ENCODE measurements around the gene PDIA2.

The PDIA2 gene, protein sequence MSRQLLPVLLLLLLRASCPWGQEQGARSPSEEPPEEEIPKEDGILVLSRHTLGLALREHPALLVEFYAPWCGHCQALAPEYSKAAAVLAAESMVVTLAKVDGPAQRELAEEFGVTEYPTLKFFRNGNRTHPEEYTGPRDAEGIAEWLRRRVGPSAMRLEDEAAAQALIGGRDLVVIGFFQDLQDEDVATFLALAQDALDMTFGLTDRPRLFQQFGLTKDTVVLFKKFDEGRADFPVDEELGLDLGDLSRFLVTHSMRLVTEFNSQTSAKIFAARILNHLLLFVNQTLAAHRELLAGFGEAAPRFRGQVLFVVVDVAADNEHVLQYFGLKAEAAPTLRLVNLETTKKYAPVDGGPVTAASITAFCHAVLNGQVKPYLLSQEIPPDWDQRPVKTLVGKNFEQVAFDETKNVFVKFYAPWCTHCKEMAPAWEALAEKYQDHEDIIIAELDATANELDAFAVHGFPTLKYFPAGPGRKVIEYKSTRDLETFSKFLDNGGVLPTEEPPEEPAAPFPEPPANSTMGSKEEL

GRCh38 chr16:283033-283805, at the start of gene PDIA2:
TSS of gene PDIA2 (plus strand) at chr16:283164. CDS start at chr16:283170, 6 bp downstream.
- H3K36me3 Mint-ChIP-seq (ENCODE audit: low read depth), result peaks cover 14% of the 10 kb centered on the region
- H3K27ac Mint-ChIP-seq, result no peak within 1 kb of the TSS
- no peaks in the 10 kb centered on the region for H3K9me3 Mint-ChIP-seq
- no peak within 1 kb of the TSS for H3K4me3 Mint-ChIP-seq
- no peak for DNase-seq
- peaks cover 6% of the 10 kb centered on the region for H3K4me1 Mint-ChIP-seq
- no peak for ATAC-seq
- peaks cover 5% of the 10 kb centered on the region for H3K27me3 Mint-ChIP-seq

DNA sequence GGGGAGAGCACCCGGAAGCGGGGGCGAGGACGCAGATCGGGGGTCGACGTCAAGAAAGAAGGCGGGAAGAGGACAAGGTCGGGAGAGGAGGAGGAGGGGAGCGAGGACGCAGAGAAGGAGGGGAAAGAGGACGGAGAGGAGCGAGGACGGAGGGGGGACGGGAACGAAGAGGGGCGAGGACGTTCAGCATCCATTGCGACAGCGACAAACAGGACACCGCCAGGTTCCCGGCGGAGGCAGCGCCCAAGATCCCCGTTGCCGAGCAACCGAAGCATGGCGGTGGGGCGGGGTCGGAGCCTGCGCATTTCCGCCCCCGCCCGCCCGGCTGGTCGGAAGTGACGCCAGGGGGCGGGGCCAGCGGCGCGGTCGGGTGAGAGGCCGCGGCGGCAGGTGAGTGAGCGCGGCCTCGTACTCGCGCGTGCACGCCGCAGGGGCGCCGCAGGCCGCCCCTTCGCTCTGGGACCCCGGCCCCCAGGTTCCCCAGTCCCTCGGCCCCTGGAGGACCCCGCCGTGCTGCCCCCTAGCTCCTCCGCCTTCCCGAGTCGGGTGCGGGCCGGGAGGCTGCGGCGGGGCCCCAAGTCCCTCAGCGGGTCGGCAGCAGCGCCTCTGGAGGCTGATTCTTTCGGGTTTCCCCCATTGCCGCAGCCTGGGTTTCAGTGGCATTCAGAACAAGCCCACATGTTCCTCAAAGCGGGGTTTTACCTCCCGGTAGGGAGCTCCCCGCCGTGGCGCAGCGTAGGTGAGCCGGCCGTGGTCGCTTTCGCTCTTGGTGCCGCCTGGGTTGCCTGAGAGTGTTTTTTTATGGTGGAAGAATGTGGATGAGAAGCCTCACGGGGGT, 48.3 kb upstream of the PDIA2 start, which contains the start of gene FAM234A:
Gene FAM234A, plus strand, starts transcription at position 354 of the 838 bp plus-strand sequence. CDS start 19,593 bp downstream, outside the sequence.
- Mint-ChIP-seq H3K4me3 (peak within 1 kb of the TSS; percentile 86), H3K9me3 (no peaks in the 10 kb centered on the region), H3K27ac (peak within 1 kb of the TSS; percentile 100), H3K4me1 (peaks cover 28% of the 10 kb centered on the region), H3K27me3 (peaks cover 2% of the 10 kb centered on the region), H3K36me3 (ENCODE audit: low read depth) (peaks cover 4% of the 10 kb centered on the region)
- DNase-seq (peak; percentile 97), ATAC-seq (peak; percentile 91)

DNA sequence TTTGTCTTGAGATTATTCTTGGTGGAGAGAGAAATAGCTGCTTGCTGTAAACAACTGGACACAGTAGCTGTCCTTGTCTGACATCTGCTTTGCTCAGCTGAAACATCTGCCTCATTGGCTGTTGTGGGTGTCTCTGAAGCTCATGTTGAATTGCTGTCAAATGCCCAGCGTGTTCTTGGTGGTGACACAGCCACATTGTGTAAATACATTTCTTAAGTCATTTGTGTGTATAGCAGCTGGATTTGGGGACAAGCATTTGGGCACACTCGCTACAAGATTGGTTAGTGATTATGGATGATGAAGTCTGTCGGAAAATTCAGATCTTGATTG, 43.1 kb upstream of the PDIA2 start:
- Mint-ChIP-seq H3K9me3 (no peaks in the 10 kb centered on the region), H3K4me3 (no peak overlapping the region), H3K4me1 (peaks cover 34% of the 10 kb centered on the region), H3K27me3 (no peaks in the 10 kb centered on the region), H3K36me3 (ENCODE audit: low read depth) (peaks cover 4% of the 10 kb centered on the region), H3K27ac (peak overlapping the region; percentile 19)
- ATAC-seq (no peak), DNase-seq (no peak)

GRCh38 chr16:240559-240958, 42.4 kb upstream of the PDIA2 start:
- Mint-ChIP-seq H3K36me3 (ENCODE audit: low read depth) (peaks cover 4% of the 10 kb centered on the region), H3K4me3 (no peak overlapping the region), H3K9me3 (no peaks in the 10 kb centered on the region), H3K27me3 (no peaks in the 10 kb centered on the region), H3K4me1 (peaks cover 28% of the 10 kb centered on the region), H3K27ac (no peak overlapping the region)
- DNase-seq, result no peak
- ATAC-seq, result no peak

GRCh38 chr16:242281-242680, 40.7 kb upstream of the PDIA2 start:
- no peak for ATAC-seq
- H3K9me3 Mint-ChIP-seq, result no peaks in the 10 kb centered on the region
- no peaks in the 10 kb centered on the region for H3K27me3 Mint-ChIP-seq
- no peak overlapping the region for H3K27ac Mint-ChIP-seq
- peaks cover 23% of the 10 kb centered on the region for H3K4me1 Mint-ChIP-seq
- no peak overlapping the region for H3K4me3 Mint-ChIP-seq
- peaks cover under 1% of the 10 kb centered on the region for H3K36me3 Mint-ChIP-seq (ENCODE audit: low read depth)
- DNase-seq, result no peak

DNA sequence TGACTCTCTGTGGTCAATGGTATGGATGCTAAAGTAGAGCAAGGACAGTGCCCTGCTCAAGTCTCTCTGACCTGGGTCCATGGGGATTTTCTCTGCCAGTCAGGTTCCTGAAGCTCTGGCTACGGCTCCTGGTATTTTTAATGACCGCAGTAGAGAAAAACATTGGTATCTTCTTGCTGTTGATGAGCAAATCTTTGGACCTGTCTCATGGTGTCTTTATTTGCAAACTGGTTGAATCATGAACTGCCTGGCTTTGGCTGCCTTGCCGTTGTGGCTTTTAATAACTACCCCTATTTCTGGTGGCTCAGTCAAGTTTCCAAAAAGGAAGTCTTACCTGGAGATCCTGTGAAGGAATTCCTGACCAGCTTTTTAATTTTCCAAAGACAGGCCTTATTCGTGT, 39.6 kb upstream of the PDIA2 start:
- DNase-seq, result no peak
- Mint-ChIP-seq H3K27ac (no peak overlapping the region), H3K4me3 (no peak overlapping the region), H3K27me3 (no peaks in the 10 kb centered on the region), H3K36me3 (ENCODE audit: low read depth) (no peaks in the 10 kb centered on the region), H3K9me3 (no peaks in the 10 kb centered on the region), H3K4me1 (peaks cover 19% of the 10 kb centered on the region)
- no peak for ATAC-seq

GRCh38 chr16:245105-245504, 37.9 kb upstream of the PDIA2 start:
- DNase-seq (no peak), ATAC-seq (no peak)
- Mint-ChIP-seq H3K9me3 (no peaks in the 10 kb centered on the region), H3K36me3 (ENCODE audit: low read depth) (no peaks in the 10 kb centered on the region), H3K27me3 (no peaks in the 10 kb centered on the region), H3K4me3 (no peak overlapping the region), H3K27ac (no peak overlapping the region), H3K4me1 (peaks cover 14% of the 10 kb centered on the region)

GRCh38 chr16:247027-247426, 35.9 kb upstream of the PDIA2 start:
- Mint-ChIP-seq H3K9me3 (no peaks in the 10 kb centered on the region), H3K27me3 (no peaks in the 10 kb centered on the region), H3K4me3 (no peak overlapping the region), H3K36me3 (ENCODE audit: low read depth) (peaks cover 3% of the 10 kb centered on the region), H3K27ac (no peak overlapping the region), H3K4me1 (peaks cover 9% of the 10 kb centered on the region)
- no peak for DNase-seq
- no peak for ATAC-seq

- ATAC-seq, result no peak
- Mint-ChIP-seq H3K4me1 (peaks cover 26% of the 10 kb centered on the region), H3K27me3 (no peaks in the 10 kb centered on the region), H3K27ac (no peak overlapping the region), H3K9me3 (no peaks in the 10 kb centered on the region), H3K36me3 (ENCODE audit: low read depth) (peaks cover 3% of the 10 kb centered on the region), H3K4me3 (no peak overlapping the region)
- no peak for DNase-seq
Observed at GRCh38 chr16:249431-249830, 33.5 kb upstream of the PDIA2 start.

- Mint-ChIP-seq H3K4me3 (peak overlapping the region; percentile 76), H3K9me3 (no peaks in the 10 kb centered on the region), H3K27me3 (no peaks in the 10 kb centered on the region), H3K27ac (peak overlapping the region; percentile 80), H3K36me3 (ENCODE audit: low read depth) (peaks cover 12% of the 10 kb centered on the region), H3K4me1 (peaks cover 26% of the 10 kb centered on the region)
- peak; percentile 80 for ATAC-seq
- peak; percentile 55 for DNase-seq
Observed at GRCh38 chr16:252366-253337, 30.3 kb upstream of the PDIA2 start.

GRCh38 chr16:253833-254232, 29.1 kb upstream of the PDIA2 start:
- DNase-seq (no peak), ATAC-seq (no peak)
- H3K36me3 Mint-ChIP-seq (ENCODE audit: low read depth), result peaks cover 12% of the 10 kb centered on the region
- H3K9me3 Mint-ChIP-seq, result no peaks in the 10 kb centered on the region
- peaks cover 26% of the 10 kb centered on the region for H3K4me1 Mint-ChIP-seq
- H3K27ac Mint-ChIP-seq, result no peak overlapping the region
- no peaks in the 10 kb centered on the region for H3K27me3 Mint-ChIP-seq
- peak overlapping the region; percentile 34 for H3K4me3 Mint-ChIP-seq

DNA sequence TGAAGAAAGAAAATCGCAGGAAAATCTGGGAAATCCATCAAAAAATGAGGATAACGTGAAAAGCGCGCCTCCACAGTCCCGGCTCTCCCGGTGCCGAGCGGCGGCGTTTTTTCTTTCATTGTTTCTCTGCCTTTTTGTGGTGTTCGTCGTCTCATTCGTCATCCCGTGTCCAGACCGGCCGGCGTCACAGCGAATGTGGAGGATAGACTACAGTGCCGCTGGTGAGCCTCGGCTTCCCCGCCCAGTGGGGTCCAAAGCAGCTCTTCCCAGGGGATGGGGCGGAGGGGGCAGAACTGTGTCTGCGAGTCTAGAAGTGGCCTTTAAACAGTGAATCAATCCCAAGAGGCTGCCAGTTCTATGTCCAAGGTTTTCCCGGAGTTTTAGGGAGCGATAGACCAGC, 28.5 kb upstream of the PDIA2 start:
- Mint-ChIP-seq H3K27ac (no peak overlapping the region), H3K4me3 (no peak overlapping the region), H3K27me3 (no peaks in the 10 kb centered on the region), H3K36me3 (ENCODE audit: low read depth) (peaks cover 12% of the 10 kb centered on the region), H3K9me3 (no peaks in the 10 kb centered on the region), H3K4me1 (peaks cover 31% of the 10 kb centered on the region)
- DNase-seq, result no peak
- ATAC-seq, result no peak

DNA sequence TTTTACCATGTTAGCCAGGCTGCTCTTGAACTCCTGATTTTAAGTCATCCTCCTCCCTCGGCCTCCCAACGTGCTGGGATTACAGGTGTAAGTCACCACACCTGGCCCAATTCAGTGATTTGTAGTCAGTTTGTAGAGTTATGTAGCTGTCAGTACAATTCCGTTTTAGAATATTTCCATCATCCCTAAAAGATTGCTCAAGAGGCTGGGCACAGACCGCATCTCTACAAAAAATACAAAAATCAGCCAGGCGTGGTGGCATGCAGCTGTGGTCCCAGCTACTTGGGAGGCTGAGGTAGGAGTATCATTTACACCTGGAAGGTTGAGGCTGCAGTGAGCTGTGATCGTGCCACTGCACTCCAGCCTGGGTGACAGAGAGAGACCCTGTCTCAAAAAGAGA, 27.8 kb upstream of the PDIA2 start:
- ATAC-seq, result no peak
- no peak overlapping the region for H3K4me3 Mint-ChIP-seq
- no peaks in the 10 kb centered on the region for H3K27me3 Mint-ChIP-seq
- H3K36me3 Mint-ChIP-seq (ENCODE audit: low read depth), result peaks cover 12% of the 10 kb centered on the region
- H3K27ac Mint-ChIP-seq, result no peak overlapping the region
- DNase-seq, result no peak
- peaks cover 29% of the 10 kb centered on the region for H3K4me1 Mint-ChIP-seq
- H3K9me3 Mint-ChIP-seq, result no peaks in the 10 kb centered on the region

Data from activated naive CD8-positive, alpha-beta T cell treated with anti-CD3 and anti-CD28 coated beads, Interleukin-2, amount 50 U/mL, for 24 hours (primary cell).